Measurements from ENCODE around the gene JHY.
"Not testable (repeated sequence)": the region's sequence is repeated elsewhere in the genome, so short reads cannot be mapped to it uniquely, and the experiment has no call there.

The JHY gene

GRCh38 chr11:122882189-122882856 lies at the start of gene JHY:
Gene JHY, plus strand, starts transcription at chr11:122882759. Its CDS starts 3,091 bp downstream, at chr11:122885850.
- peak in 1 of 2 donors; percentile 32 for DNase-seq (ENCODE audit: low read depth in 2 of 2)

- no peak for DNase-seq (ENCODE audit: low read depth in 2 of 2)
Measured at GRCh38 chr11:122833846-122834464, 48.6 kb upstream of the JHY start.

GRCh38 chr11:122836916-122837315 lies 45.6 kb upstream of the JHY start:
- DNase-seq (ENCODE audit: low read depth in 2 of 2): no peak

- DNase-seq (ENCODE audit: low read depth in 2 of 2): no peak
Measured at GRCh38 chr11:122837528-122838346, 44.8 kb upstream of the JHY start.

GRCh38 chr11:122843281-122844141 lies 39.0 kb upstream of the JHY start:
- peak in 1 of 2 donors; percentile 33 for DNase-seq (ENCODE audit: low read depth in 2 of 2)

- DNase-seq (ENCODE audit: low read depth in 2 of 2): no peak
Measured at GRCh38 chr11:122847466-122847865, 35.1 kb upstream of the JHY start.

- DNase-seq (ENCODE audit: low read depth in 2 of 2): no peak
Measured at GRCh38 chr11:122848186-122848585, 34.4 kb upstream of the JHY start.

GRCh38 chr11:122850076-122850631 lies 32.4 kb upstream of the JHY start:
- DNase-seq (ENCODE audit: low read depth in 2 of 2): peak in 1 of 2 donors; percentile 17

GRCh38 chr11:122851366-122851966 lies 31.1 kb upstream of the JHY start:
- DNase-seq (ENCODE audit: low read depth in 2 of 2): no peak

- DNase-seq (ENCODE audit: low read depth in 2 of 2): peak in 1 of 2 donors; percentile 38
Measured at GRCh38 chr11:122852074-122852795, 30.3 kb upstream of the JHY start.

GRCh38 chr11:122852796-122853160 lies 29.8 kb upstream of the JHY start:
- DNase-seq (ENCODE audit: low read depth in 2 of 2): no peak

- no peak for DNase-seq (ENCODE audit: low read depth in 2 of 2)
Measured at GRCh38 chr11:122853261-122853660, 29.3 kb upstream of the JHY start.

GRCh38 chr11:122853971-122854446 lies 28.6 kb upstream of the JHY start:
- DNase-seq (ENCODE audit: low read depth in 2 of 2): peak in 1 of 2 donors; percentile 20

GRCh38 chr11:122861631-122862030 lies 20.9 kb upstream of the JHY start:
- no peak for DNase-seq (ENCODE audit: low read depth in 2 of 2)

GRCh38 chr11:122862091-122862490 lies 20.5 kb upstream of the JHY start:
- no peak for DNase-seq (ENCODE audit: low read depth in 2 of 2)

GRCh38 chr11:122863154-122863553 lies 19.4 kb upstream of the JHY start:
- not testable (repeated sequence) for DNase-seq (ENCODE audit: low read depth in 2 of 2)

- peak in 1 of 2 donors; percentile 25 for DNase-seq (ENCODE audit: low read depth in 2 of 2)
Measured at GRCh38 chr11:122863704-122864326, 18.7 kb upstream of the JHY start.

- DNase-seq (ENCODE audit: low read depth in 2 of 2): no peak
Measured at GRCh38 chr11:122864386-122865115, 18.0 kb upstream of the JHY start.

GRCh38 chr11:122869622-122870021 lies 12.9 kb upstream of the JHY start:
- no peak for DNase-seq (ENCODE audit: low read depth in 2 of 2)
